ENCODE measurements around the gene SYNDIG1.

The SYNDIG1 gene

GRCh38 chr20:24470746-24471582 is 1.5 kb downstream of the SYNDIG1 start:
- DNase-seq = peak in 22 of 51 donors; percentile 8 to 67 (median 35)

DNA sequence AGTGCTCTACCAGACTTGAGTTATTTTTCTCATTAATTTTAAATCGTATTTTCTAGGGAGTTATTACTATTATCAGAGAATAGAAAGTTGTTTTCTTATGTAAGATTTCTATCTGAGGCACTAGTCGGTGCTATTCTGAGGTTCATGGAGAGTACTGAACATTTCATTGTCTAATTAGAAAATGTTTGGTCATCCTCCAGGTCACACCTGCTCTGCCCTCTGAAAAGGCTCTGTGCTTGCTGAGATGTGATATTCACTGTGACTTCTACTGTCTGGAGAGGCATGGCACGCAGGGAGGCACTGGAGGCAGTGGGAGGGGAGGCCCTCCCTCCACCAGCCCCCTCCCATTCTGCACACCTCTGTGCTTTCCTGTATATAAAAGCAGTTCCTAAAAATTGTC is 3.0 kb downstream of the SYNDIG1 start:
- no peak for DNase-seq

- DNase-seq = peak in 1 of 51 donors; percentile 10
Observed at GRCh38 chr20:24473435-24474223, 4.2 kb downstream of the SYNDIG1 start.

GRCh38 chr20:24477831-24478547 is 8.6 kb downstream of the SYNDIG1 start:
- peak in 6 of 51 donors; percentile 9 to 26 (median 15) for DNase-seq

- DNase-seq = no peak
Observed at GRCh38 chr20:24478584-24478983, 9.2 kb downstream of the SYNDIG1 start.

GRCh38 chr20:24479106-24479505 is 9.7 kb downstream of the SYNDIG1 start:
- no peak for DNase-seq

DNA sequence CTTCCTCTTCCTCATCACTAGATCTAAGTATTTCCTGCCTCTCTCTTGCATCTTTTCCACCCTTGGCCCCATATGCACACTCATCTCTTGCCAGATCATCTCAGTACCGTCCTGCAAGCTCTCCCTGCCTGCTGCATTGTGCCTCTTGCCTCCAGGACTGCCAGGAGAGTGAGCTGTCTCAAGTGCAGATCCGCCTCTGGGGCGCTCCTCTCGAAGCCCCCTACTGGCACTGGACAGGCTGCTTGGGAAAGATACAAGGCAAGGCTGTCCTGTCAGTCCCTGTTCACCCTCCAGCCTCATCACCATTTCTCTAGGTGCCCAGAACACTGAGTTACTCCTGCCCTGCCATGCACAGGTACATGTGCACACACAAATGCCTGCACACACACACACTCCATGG is 10.2 kb downstream of the SYNDIG1 start:
- no peak for DNase-seq

- DNase-seq = no peak
Observed at GRCh38 chr20:24480509-24480908, 11.1 kb downstream of the SYNDIG1 start.

- DNase-seq = no peak
Observed at GRCh38 chr20:24481173-24481572, 11.7 kb downstream of the SYNDIG1 start.

DNA sequence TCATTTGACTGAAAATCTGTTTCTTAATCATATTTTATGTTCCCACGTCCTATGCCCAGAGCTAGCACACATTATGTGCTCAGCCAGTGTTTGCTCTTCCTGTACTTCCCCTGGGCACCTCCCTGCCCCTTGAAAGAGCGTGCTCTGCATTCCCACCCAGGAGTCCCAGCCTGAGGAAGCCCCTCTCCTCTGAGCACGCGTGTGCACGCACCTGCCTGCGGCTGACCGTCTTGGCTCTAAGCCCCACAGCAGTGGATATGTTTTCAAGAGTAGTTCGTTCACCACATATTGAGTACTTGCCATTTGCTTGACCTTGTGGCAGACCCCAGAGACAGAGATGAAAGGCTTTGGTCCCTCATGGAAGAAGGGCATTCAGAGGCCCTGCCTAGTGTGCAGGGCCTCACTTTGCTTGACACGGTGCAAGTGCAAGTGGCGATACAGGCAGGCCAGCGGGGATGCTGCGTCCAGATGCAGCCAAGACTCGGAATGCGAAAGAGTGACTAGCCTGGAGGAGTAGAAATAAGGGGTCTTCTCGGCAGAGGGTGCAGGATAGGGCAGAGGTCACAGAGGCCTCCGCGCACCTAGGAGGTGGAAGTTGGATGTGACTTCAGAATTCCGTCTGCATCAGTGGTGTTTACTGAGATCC is 14.1 kb downstream of the SYNDIG1 start:
- no peak for DNase-seq

DNA sequence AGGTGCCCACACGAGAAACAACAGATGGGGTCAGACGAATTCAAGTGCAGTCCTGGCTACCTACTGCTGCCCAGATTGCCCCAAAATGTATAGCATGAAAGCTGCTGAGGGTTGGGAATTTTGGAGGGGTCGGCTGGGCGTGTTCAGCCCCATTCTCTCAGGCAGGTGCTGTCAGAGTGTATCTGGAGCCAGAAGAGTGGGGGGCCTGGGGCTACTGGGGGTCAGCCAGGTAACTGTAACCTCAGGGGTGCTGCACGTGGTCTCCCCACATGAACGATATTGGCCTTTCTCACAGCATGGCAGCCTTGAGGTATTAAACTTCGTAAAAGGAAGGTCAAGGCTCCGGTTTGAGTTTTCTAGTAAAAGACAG is 14.6 kb downstream of the SYNDIG1 start:
- no peak for DNase-seq

- DNase-seq = no peak
Observed at GRCh38 chr20:24485981-24486380, 16.6 kb downstream of the SYNDIG1 start.

GRCh38 chr20:24487240-24487639 is 17.8 kb downstream of the SYNDIG1 start:
- no peak for DNase-seq

DNA sequence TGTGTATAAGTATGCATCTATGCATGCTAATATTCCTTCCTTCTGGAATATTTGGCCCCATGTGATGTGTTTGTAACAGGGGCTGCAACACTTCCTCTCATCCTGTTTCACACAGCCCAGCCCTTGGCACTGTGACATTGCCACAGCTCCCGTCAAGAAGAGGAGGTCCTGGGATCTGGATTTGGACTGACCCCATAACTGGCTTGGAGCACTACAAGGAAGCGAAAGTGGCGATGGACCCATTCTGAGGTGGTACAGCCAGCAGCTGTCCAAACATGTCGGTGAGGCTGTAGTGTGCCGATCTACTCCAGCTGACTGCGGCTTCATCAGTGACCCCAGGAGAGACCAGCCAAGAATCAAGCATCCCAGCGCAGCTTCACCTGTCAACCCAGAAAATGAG is 18.2 kb downstream of the SYNDIG1 start:
- no peak for DNase-seq

GRCh38 chr20:24488064-24488799 is 18.8 kb downstream of the SYNDIG1 start:
- DNase-seq = no peak

- no peak for DNase-seq
Observed at GRCh38 chr20:24488800-24489175, 19.4 kb downstream of the SYNDIG1 start.

- DNase-seq = no peak
Observed at GRCh38 chr20:24489193-24489592, 19.8 kb downstream of the SYNDIG1 start.

GRCh38 chr20:24489631-24490260 is 20.3 kb downstream of the SYNDIG1 start:
- DNase-seq = no peak

GRCh38 chr20:24490598-24490997 is 21.2 kb downstream of the SYNDIG1 start:
- no peak for DNase-seq

DNA sequence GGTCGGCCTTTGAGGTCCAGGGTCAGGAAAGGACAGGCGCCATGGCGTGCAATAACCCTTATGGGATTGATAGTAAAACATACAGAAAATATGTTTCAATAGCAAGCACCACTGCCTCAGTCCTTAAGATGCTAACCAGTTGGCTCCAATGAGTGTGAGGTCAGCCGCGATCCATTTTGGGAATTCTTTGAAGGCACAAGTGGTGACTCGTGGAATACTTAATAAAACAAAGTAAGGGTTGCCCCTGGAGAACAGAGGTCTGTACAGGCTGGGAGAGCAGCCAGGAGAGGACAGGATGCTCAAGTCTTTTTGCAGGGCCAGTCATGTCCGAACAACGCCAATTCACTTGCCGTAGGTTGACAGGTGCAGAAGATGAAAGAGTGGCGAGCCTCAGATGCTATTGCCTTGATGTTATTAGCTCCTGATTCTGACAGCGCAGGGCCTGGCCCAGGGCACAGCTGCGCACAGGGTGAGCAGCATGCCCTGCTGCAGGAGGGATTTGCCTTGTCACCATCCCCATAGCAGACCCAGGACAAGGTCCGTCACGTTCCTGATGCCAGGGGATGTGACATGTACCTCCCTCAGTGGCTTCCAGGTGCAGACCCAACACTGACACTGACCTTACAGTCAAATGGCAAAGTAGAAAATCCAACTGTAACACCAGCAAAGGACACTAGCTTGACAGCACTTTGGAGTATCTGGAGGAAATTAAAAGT is 21.8 kb downstream of the SYNDIG1 start:
- no peak for DNase-seq
